Small intestine (tissue), 7 donors: ENCODE results near the gene VCL. TPM values are rescaled to one million over a fixed set of nuclear protein-coding genes. Genes with fewer than 3 reads are reported as not detected.
"Not testable (repeated sequence)": the region's sequence is repeated elsewhere in the genome, so short reads cannot be mapped to it uniquely, and the experiment has no call there.

ENCODE experiments used
- DNase-seq, 2 donors: peaks; one replicate each; pipeline versions ENCODE4 v3.0.0 to v3.0.0-alpha.2; 2013
- FAIRE-seq: peaks from 2 replicates; lab custom pipeline; 2012; peaks lifted over from hg19 to GRCh38; lab: Jason Lieb, UNC
- H3K27ac ChIP-seq, 3 donors: one replicate each; pipeline ENCODE4 v1.5.1; 2013; ENCODE audit warnings: low read length in 2 of 3, mild to moderate bottlenecking in 2 of 3, control low read depth in 1 of 3, inconsistent platforms in 1 of 3, low read depth in 1 of 3, moderate library complexity in 1 of 3
- H3K27me3 ChIP-seq, 3 donors: one replicate each; pipeline ENCODE4 v1.6.1; 2013; ENCODE audit warnings: low read length in 3 of 3, inconsistent platforms in 1 of 3; ENCODE audit not compliant: control insufficient read depth in 3 of 3, insufficient read depth in 3 of 3
- H3K36me3 ChIP-seq, 3 donors: one replicate each; pipeline ENCODE4 v1.6.1; 2013; ENCODE audit warnings: low read length in 3 of 3, inconsistent platforms in 1 of 3, low read depth in 1 of 3, mild to moderate bottlenecking in 1 of 3, moderate library complexity in 1 of 3; ENCODE audit not compliant: control insufficient read depth in 3 of 3, insufficient read depth in 2 of 3
- H3K4me1 ChIP-seq, 3 donors: one replicate each; pipeline ENCODE4 v1.6.1; 2013; ENCODE audit warnings: low read length in 2 of 3, inconsistent platforms in 1 of 3, low read depth in 1 of 3, mild to moderate bottlenecking in 1 of 3, moderate library complexity in 1 of 3; ENCODE audit not compliant: control insufficient read depth in 3 of 3, insufficient read depth in 2 of 3
- H3K4me3 ChIP-seq, 3 donors: one replicate each; pipeline ENCODE4 v1.5.1; 2013; ENCODE audit warnings: low read length in 3 of 3, control low read depth in 1 of 3, inconsistent platforms in 1 of 3, low read depth in 1 of 3, mild to moderate bottlenecking in 1 of 3, moderate library complexity in 1 of 3
- H3K9me3 ChIP-seq, 2 donors: one replicate each; pipeline ENCODE4 v1.6.1; 2013; ENCODE audit warnings: low read depth in 1 of 2, low read length in 1 of 2; ENCODE audit not compliant: control insufficient read depth in 2 of 2, insufficient read depth in 1 of 2
- WGBS, 3 donors: extraction: QIAGEN DNeasy Blood & Tissue Kit; methylation state at CpG; one replicate each; pipeline ENCODE4 v1.1.7; 2013; 5-methylcytosine and 5-hydroxymethylcytosine counted together
- polyA plus RNA-seq, 4 donors: library from polyadenylated mRNA; stranded (reverse) in 3 of 4; unstranded in 1 of 4; fragments of 200-250 nt in 3 of 4; fragments of 120-200 nt in 1 of 4; gene quantifications; one replicate each; pipeline versions ENCODE4 v1.2.1 to v1.2.3, GENCODE V29; 2013
- donor health status: healthy with polysubstance abuse.
- donor health status: control.
- donor health status: control.
- donor health status: Bipolar disorder and iron deficiency.
- donor health status: healthy.

The VCL gene
- polyA plus RNA-seq, 4 donors, result 8.9 to 32.2 (median 20.9) TPM

- DNase-seq, result no peak
- Histone ChIP-seq H3K9me3 (peaks cover 0 to 2% of the 10 kb centered on the region in 2 donors), H3K27ac (no peak overlapping the region), H3K4me1 (no peaks in the 10 kb centered on the region), H3K36me3 (peaks cover 2 to 23% (median 6%) of the 10 kb centered on the region in 3 donors), H3K4me3 (no peak overlapping the region), H3K27me3 (no peaks in the 10 kb centered on the region)
- WGBS, 3 donors, result 75 to 83% (median 79%) methylated on average over 2 of the region's 2 CpGs
- FAIRE-seq, result no peak
Observed at GRCh38 chr10:74140553-74140952, 142.6 kb downstream of the VCL start.

- FAIRE-seq, result no peak
- Histone ChIP-seq H3K27ac (no peak overlapping the region), H3K4me3 (no peak overlapping the region), H3K4me1 (peaks cover 0 to 4% (median 2%) of the 10 kb centered on the region in 3 donors), H3K9me3 (peaks cover 0 to under 1% of the 10 kb centered on the region in 2 donors), H3K36me3 (peaks cover 0 to 15% (median 0%) of the 10 kb centered on the region in 3 donors), H3K27me3 (no peaks in the 10 kb centered on the region)
- no peak for DNase-seq
- WGBS, 3 donors, result 41 to 52% (median 44%) methylated on average over 2 of the region's 2 CpGs
Observed at GRCh38 chr10:74145133-74145532, 147.2 kb downstream of the VCL start.

DNA sequence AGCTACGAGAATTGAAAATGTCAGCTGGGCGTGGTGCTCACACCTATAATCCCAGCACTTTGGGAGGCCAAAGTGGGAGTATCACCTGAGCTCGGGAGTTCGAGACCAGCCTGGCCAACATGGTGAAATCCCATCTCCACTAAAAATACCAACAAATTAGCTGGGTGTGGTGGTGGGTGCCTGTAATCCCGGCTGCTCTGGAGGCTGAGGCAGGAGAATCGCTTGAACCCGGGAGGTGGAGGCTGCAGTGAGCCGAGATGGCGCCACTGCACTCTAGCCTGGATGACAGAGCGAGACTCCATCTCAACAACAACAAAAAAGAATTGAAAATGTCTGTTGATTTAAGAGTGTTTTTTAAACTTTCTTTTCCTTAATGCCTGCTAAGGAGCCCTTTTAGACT is 149.1 kb downstream of the VCL start:
- H3K9me3 ChIP-seq, H3K27ac ChIP-seq, H3K4me1 ChIP-seq, H3K27me3 ChIP-seq, H3K4me3 ChIP-seq, DNase-seq, FAIRE-seq: not testable (repeated sequence)
- WGBS, 3 donors, result 94 to 97% (median 96%) methylated on average over 10 of the region's 10 CpGs
- peaks cover 0 to 12% (median 0%) of the 10 kb centered on the region in 3 donors for H3K36me3 ChIP-seq

DNA sequence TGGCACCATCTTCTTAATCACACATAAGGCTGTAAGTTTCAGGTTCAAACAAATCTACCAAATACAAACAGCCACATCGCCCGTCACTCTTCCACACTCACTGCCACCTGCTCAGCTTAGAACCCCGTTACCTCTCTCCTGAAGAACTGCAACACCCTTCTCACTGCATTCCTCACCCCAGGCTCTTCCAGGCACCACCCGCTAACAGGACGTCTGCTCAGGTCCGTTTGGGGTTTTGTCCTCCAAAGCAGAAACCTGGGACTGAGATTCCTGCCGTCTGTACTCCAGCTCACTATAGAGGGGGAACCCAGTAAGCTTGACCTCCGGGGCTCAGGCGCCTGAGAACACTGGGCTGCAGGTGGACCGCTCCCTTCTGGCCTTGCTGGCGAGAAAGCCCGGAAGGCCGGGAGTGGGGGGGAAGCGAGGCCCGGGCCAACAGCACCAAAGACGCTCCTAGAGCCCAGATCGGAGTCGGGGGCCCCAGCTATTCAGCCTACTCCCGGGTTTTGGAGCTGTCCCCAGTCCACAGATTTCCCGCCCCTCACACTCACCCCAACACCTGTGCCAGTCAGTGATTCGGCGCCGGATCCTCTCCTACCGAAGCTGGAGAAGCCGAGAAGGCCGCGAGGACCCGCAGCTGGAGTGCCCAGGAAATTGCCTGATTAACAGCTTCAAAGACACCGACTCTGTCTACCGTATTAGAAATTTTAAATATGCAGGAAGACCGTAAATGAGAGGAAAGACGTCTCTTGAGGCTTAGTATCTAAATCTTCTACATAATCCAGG is 152.5 kb downstream of the VCL start, which contains the start of gene AP3M1:
TSS of gene AP3M1 (minus strand) at position 625 of the 786 bp plus-strand sequence. CDS start 12,449 bp downstream, outside the sequence.
- H3K9me3 ChIP-seq, result no peaks in the 10 kb centered on the region
- H3K27ac ChIP-seq, result peak within 1 kb of the TSS; percentile 68 to 92 (median 85)
- FAIRE-seq (no peak), DNase-seq (no peak)
- no peaks in the 10 kb centered on the region for H3K27me3 ChIP-seq
- peak within 1 kb of the TSS; percentile 79 to 86 (median 84) for H3K4me3 ChIP-seq
- peaks cover 0 to 5% (median 0%) of the 10 kb centered on the region in 3 donors for H3K36me3 ChIP-seq
- peaks cover 1 to 4% (median 2%) of the 10 kb centered on the region in 3 donors for H3K4me1 ChIP-seq
- 0 to 1% (median 1%) methylated on average over 32 of the region's 32 CpGs for WGBS, 3 donors

- WGBS, 3 donors, result 0% methylated on average over 53 to 57 of the region's 57 CpGs
- H3K9me3 ChIP-seq, result no peaks in the 10 kb centered on the region
- peak; percentile 99 to 100 for DNase-seq
- peak within 1 kb of the TSS; percentile 68 to 92 (median 85) for H3K27ac ChIP-seq
- H3K4me3 ChIP-seq, result peak within 1 kb of the TSS; percentile 79 to 86 (median 84)
- no peaks in the 10 kb centered on the region for H3K27me3 ChIP-seq
- H3K4me1 ChIP-seq, result peaks cover 1 to 4% (median 2%) of the 10 kb centered on the region in 3 donors
- FAIRE-seq, result no peak
- H3K36me3 ChIP-seq, result peaks cover 0 to 5% (median 0%) of the 10 kb centered on the region in 3 donors
Observed at GRCh38 chr10:74150990-74151878, 153.3 kb downstream of the VCL start, which contains the start of gene ADK. ADK (plus strand) TSS chr10:74151221; CDS start chr10:74151279, 58 bp downstream.

GRCh38 chr10:74151879-74152722 is 154.2 kb downstream of the VCL start:
- peak overlapping the region; percentile 75 to 86 (median 76) for H3K4me3 ChIP-seq
- H3K27me3 ChIP-seq, result no peaks in the 10 kb centered on the region
- peaks cover 1 to 4% (median 2%) of the 10 kb centered on the region in 3 donors for H3K4me1 ChIP-seq
- peaks cover 0 to 2% (median 0%) of the 10 kb centered on the region in 3 donors for H3K36me3 ChIP-seq
- no peaks in the 10 kb centered on the region for H3K9me3 ChIP-seq
- WGBS, 3 donors, result 9 to 15% (median 12%) methylated on average over 5 of the region's 5 CpGs
- H3K27ac ChIP-seq, result peak overlapping the region in 2 of 3 donors; percentile 68 to 85
- FAIRE-seq, result no peak
- DNase-seq, result no peak

DNA sequence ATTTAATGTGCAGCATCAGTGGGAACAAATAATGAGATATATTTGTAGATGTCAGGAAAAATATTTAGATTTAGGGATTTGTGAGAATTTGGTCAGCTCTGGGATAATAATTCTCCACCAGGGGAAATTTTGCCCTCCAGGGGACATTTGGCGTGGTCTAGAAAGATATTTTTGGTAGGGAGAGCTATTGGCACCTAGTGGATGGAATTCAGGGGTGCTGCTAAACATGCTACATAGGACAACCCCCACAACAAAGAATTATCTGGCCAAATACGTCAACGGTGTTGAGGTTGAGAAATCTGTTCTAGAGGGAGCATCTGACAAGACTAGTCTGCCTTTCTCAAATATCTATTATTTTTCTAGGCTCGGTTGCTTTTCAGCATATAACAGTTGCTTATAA is 155.2 kb downstream of the VCL start:
- H3K27me3 ChIP-seq, result no peaks in the 10 kb centered on the region
- H3K27ac ChIP-seq, result no peak overlapping the region
- FAIRE-seq (no peak), DNase-seq (no peak)
- no peak overlapping the region for H3K4me3 ChIP-seq
- H3K9me3 ChIP-seq, result no peaks in the 10 kb centered on the region
- peaks cover 1 to 4% (median 2%) of the 10 kb centered on the region in 3 donors for H3K4me1 ChIP-seq
- H3K36me3 ChIP-seq, result no peaks in the 10 kb centered on the region
- WGBS, 3 donors, result 59 to 63% (median 62%) methylated on average over 4 of the region's 4 CpGs
